ENCODE measurements around the gene GSTO2.

GSTO2 gene

GRCh38 chr10:104326991-104327610 lies 58.1 kb downstream of the GSTO2 start:
- DNase-seq = no peak
- ATAC-seq = no peak

GRCh38 chr10:104327745-104328645 lies 59.0 kb downstream of the GSTO2 start:
- DNase-seq = no peak
- ATAC-seq = no peak

GRCh38 chr10:104328646-104328895 lies 59.6 kb downstream of the GSTO2 start:
- no peak for DNase-seq
- no peak for ATAC-seq

GRCh38 chr10:104328896-104329710 lies 60.1 kb downstream of the GSTO2 start:
- ATAC-seq = peak; percentile 89
- peak; percentile 77 for DNase-seq

GRCh38 chr10:104329735-104330134 lies 60.8 kb downstream of the GSTO2 start:
- ATAC-seq (peak; percentile 1), DNase-seq (no peak)

GRCh38 chr10:104330168-104331110 lies 61.5 kb downstream of the GSTO2 start:
- no peak for ATAC-seq
- DNase-seq = peak; percentile 1

GRCh38 chr10:104331208-104331838 lies 62.3 kb downstream of the GSTO2 start:
- DNase-seq (peak; percentile 3), ATAC-seq (no peak)

GRCh38 chr10:104332243-104333031 lies 63.5 kb downstream of the GSTO2 start:
- no peak for ATAC-seq
- DNase-seq = peak; percentile 2

GRCh38 chr10:104333032-104333727 lies 64.2 kb downstream of the GSTO2 start:
- DNase-seq (peak; percentile 68), ATAC-seq (no peak)

GRCh38 chr10:104333728-104334373 lies 64.9 kb downstream of the GSTO2 start:
- peak; percentile 9 for DNase-seq
- ATAC-seq = no peak

- no peak for DNase-seq
- ATAC-seq = no peak
Observed at GRCh38 chr10:104334561-104334960, 65.6 kb downstream of the GSTO2 start.

GRCh38 chr10:104334965-104335650 lies 66.1 kb downstream of the GSTO2 start:
- ATAC-seq (no peak), DNase-seq (peak; percentile 34)

GRCh38 chr10:104336821-104337467 lies 68.0 kb downstream of the GSTO2 start:
- peak; percentile 4 for DNase-seq
- ATAC-seq = no peak

- ATAC-seq (peak; percentile 12), DNase-seq (peak; percentile 42)
Observed at GRCh38 chr10:104337521-104337984, 68.6 kb downstream of the GSTO2 start.

- ATAC-seq = peak; percentile 84
- DNase-seq = peak; percentile 76
Observed at GRCh38 chr10:104337985-104338735, 69.2 kb downstream of the GSTO2 start, which contains the start of gene ITPRIP. ITPRIP (minus strand) TSS chr10:104338465; CDS start chr10:104316051, 22,414 bp downstream.

GRCh38 chr10:104339469-104340110 lies 70.6 kb downstream of the GSTO2 start:
- DNase-seq (no peak), ATAC-seq (no peak)

- no peak for DNase-seq
- no peak for ATAC-seq
Observed at GRCh38 chr10:104340111-104340526, 71.1 kb downstream of the GSTO2 start.
